ENCODE data around the gene FAM3C.
A peak's percentile ranks its signal among the peaks of the same experiment; 100 is the strongest.

The FAM3C gene

DNA sequence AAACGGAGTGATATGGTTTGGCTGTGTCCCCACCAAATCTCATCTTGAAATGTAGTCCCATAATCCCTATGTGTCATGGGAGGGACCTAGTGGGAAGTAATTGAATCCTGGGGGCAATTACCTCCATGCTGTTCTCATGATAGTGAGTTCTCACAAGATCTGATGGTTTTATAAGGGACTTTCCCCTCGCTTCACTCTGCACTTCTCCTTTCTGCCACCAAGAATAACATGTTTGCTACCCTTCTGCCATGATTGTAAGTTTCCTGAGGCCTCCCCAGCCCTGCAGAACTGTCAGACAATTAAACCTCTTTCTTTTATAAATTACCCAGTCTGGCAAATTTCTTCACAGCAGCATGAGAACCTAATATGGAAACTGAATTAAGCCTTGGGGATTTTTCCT is 19.1 kb downstream of the FAM3C start:
- DNase-seq = no peak

DNA sequence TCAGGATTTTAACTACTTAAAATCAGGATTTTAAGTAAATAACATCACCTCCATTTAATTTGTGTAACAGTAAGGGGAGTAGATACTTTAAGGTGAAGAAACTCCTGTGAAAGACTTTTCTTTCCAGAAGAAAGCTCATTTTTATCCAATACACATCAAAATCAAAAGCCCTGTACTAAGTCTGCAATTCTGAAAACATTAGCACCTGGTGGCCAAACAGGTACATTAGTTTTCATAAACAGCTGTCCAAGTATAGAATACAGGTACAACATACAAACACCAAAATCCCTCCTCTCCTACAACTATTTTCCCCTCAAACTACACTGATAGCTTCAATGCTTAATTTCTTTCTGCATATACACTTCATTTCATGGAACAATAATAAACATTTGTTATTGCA is 22.9 kb downstream of the FAM3C start:
- no peak for DNase-seq

DNA sequence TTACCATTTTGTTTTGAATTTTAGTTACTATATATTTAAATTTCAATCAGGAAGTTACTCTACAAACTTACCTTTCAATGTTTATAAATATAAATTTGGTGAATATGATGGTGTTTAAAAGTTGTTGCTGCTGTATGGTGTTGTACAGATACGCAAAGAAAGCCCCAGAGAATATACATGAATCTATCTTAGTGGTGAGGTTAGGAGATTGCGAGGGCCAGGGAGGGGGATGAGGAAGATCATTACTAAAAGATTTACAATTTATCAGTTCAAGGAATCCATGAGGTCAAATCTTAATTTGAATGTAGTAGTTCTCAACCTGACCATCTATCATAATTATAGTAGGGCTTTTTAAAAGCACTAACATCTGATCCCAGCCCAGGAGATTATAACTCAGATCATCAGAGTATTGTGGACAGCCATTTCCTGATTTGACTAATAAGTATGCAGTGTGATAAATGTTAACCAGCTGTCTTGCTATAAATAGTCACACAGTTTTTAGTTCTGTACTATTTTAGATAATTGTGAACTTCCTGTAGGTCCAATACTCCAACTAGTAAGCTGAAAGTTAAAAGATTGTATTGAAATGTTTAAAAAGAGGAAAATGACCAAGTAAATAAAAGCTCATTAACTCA is 23.6 kb downstream of the FAM3C start:
- DNase-seq = no peak

DNA sequence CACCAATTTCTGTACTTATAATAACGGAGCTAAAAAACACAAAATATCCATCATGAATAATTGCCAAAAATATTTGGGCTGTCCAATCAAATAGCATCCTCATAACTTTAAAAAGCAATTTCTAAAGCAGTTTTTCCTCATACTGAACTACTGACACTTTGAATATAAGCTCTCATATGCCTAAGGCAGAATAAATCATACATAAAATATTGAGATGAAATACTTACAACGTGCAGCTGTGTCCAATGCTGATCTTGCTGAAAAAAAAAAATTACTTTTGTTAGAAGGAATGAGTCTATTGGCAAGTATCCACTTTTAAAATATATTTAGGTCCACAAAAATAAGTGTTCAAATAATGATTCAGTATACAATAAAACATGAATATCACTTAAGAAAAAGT is 24.2 kb downstream of the FAM3C start:
- DNase-seq = no peak

DNA sequence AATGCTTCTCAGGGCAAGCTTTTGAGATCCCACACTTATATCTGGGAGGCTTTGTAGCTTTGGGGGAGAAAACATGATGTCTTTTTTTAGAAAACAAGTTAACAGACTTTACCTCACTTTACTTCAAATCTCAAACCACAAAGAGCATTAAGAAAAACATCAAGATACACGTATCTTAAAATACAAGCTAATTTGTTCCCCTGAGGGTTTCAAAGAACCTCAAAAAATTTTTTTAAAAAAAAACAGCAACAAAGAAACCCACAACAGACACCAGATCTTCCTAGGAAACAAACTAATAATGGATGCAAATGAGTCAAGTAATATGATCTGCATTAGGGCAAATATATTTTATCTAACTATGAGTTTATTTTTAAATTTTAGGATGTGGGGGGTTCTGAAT is 24.7 kb downstream of the FAM3C start:
- no peak for DNase-seq

DNA sequence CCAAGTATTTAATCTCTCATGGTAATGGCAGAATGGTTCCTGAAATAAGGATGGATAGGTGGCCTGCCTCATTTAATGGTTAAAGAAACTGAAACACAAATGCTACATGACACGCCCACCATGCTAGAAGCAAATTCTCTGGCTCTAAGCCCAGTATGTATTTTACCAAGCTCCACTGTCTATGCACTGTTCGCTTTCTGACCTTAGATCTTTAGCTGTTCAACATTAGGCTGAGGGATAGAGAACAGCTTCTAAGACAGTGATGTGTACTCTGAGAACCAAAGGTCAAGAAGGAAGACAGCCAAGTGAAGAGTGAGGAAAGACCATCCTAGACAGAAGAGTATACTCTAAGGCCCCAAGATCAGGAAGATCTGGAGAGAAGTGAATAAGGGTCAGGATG is 26.6 kb downstream of the FAM3C start:
- no peak for DNase-seq

DNA sequence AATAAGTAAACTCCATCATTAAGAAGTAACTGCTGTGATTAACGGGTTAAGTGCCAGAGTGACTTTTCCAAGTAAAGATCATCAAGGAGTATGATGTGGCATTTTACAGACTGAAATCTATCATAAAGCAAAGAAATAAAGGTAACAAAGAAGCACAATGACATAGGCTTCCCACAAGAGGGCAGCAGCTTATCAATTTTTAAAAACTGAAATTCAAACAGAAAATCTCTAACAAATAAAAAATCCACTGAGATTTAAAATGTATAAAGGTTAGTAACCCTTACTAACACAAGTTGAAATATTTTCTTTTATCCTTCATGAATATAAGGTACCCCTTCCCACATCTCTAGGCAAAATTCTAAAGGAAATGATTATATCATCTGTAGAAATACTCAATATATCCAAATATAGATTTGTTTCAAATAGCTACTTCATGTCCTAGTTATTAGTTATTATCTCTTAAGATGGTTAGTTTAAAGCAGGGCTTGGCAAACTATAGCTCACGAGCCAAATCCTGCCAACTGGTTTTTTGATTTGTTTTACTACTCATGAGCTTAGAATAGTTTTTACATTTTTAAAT is 29.2 kb downstream of the FAM3C start:
- DNase-seq = no peak

DNA sequence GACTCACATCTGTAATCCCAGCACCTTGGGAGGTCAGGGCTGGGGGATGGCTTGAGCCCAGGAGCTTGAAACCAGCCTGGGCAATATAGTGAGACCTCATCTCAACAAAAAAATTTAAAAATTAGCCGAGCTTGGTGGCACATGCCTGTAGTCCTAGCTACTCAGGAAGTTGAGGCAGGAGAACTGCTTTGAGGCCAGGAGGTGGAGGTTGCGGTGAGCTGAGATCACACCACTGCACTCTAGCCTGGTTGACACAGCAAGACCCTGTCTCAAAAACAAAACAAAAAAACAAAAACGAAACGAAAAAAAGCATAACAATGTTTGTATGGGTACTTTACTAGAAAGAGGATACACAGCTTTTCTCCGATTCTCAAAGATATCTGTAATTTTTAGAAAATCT is 35.5 kb downstream of the FAM3C start:
- no peak for DNase-seq

DNA sequence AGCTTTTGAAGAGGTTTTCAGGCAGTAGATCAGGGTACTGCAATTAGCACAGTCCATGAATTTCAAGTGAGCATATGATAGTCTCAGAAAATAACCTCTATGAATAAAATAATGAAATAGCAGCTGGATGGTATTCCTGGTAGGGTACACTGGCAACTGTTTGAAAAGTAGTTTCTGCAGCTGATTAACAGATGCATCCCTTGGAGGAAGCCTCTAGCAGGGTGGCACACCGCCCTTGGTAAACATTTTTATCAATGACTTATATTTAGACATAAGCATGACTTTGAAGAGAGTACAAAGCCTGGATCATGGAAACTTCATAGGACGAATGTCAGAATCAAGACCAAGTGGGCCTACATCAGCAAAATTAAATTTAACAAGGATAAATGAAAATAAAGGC is 40.5 kb downstream of the FAM3C start:
- no peak for DNase-seq

DNA sequence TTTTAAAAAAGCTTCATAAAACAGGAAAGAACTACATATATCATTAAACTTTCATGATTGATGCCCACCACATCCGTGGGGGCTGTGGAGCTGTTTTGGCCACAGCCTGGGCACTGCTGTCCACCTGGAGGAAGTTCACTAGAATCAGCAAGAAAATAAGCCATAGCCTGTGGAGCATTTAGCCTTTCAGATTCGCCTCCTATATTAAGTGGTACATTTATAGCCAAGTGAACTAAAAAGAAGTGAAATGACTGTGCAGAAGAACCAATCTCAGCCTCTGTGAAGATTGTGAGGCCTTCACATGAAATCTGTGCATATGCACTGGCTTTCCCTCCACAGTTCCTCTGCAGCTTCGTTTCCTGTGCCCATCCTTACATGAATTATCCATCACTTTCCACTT is 43.8 kb downstream of the FAM3C start:
- DNase-seq = no peak

DNA sequence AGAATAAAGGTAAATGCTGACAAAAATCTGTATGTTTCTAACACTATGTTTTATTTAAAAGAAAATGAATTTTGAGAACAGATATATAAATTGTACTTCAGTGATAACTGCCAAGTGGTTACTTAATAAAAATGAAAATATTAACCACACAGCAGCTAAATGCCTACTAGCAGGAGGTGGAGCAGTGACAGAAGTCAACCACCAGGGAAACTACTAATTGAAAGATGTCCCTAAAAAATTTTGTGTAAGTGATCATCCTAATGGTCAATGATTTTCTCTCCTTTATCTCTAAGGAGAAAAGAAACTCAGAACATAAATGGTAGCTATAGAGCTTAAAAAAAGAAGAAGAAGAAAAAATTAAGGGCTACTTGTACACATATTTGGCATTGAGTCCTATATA is 44.4 kb downstream of the FAM3C start:
- DNase-seq = no peak

DNA sequence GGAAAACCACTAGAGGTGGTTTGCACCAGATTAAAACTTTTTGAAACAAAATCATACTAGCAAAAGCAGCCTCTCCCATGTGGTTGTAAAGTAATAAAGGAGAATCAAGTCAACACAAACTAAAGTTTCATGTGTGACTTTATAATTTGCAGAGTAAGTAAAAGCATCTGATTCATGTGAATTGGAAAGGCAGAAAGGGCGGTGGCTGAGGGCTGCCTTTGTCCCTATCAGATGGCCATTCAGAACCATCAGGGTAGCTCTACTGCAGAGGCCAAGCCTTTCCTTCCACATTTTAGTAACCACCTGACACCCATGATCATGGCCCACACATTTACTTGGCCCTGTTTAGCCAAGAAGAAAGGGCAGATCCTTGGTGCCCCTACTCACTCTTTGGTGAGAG is 51.6 kb downstream of the FAM3C start:
- no peak for DNase-seq

DNA sequence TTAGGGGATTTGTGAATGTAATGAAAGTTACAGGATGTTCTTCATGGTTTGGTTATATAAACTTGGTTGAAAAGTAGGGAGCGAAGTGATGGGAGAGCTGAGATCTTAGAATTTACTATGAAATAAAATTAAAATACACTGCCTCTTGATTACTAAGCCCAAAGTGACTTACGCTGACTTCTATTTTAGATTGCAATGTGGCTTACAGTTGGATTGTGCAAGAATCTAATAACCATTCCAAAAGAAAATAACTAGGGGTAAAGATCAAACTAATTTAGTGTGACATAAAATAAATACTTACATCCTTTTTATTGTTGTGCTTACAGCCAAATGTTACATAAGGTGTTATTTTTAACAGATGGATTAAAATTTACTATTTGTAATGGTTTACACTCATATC is 52.0 kb downstream of the FAM3C start:
- no peak for DNase-seq

DNA sequence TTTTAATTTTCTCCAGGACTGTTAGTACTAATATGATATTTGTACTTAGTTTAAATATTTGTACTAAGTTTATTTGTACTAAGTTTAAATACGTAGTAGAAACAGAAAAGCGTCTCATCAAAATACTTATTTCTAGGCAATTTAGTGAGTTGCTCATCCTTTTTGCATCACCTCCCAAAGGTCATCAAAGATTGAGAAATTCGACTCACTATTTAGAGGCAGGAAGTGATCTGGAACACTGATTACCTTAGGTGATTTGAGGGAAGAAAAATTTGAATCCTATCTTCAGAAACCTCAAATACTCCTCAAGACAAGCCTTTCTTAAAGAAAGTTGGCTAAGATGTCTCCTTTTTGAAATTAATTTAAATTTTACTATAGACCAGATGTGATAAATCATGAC is 52.8 kb downstream of the FAM3C start:
- no peak for DNase-seq

DNA sequence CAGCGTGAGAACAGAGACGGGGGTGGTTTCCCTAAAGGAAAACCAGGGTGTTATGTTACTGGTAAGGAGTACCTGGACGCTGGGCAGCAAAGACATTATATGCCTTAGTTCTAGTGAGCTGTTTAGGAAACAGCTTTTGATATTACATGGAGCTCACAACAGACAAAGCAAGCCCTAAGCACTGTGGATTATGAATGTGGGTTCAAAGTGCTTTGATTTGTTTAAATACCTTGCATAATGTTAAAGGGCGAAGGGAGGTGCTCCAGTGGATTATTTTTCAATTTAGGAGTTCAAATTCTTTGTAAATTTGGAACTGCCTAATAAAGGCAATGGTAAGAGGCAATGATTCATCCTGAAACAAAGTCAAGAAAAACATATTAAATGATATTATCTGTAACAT is 53.5 kb downstream of the FAM3C start:
- no peak for DNase-seq

DNA sequence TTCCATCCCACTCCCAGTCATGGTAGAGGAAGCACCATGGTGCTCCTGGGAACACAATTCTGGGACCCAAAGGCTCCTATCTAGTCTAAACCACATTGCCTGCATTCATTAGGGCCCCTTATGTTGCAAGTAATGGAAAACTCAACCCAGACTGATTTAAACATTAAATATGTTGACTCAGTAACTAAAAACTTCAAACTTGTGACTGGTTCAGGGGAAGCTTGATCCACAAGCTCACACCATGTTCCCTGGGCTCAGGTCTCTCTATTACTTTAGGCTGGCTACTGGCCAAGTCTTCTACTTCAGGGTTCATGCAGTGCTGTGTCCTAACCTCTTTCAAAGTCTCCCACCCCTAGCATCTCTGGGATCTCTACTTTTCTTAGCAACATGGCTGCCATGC is 54.2 kb downstream of the FAM3C start:
- DNase-seq = no peak

DNA sequence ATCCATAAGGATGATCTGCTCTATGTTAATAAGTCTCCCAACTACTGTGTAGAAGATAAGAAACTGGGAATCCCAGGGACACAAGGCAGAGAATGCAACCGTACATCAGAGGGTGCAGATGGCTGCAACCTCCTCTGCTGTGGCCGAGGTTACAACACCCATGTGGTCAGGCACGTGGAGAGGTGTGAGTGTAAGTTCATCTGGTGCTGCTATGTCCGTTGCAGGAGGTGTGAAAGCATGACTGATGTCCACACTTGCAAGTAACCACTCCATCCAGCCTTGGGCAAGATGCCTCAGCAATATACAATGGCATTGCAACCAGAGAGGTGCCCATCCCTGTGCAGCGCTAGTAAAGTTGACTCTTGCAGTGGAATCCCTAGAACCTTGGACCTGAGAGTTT is 57.0 kb downstream of the FAM3C start:
- DNase-seq = no peak

DNA sequence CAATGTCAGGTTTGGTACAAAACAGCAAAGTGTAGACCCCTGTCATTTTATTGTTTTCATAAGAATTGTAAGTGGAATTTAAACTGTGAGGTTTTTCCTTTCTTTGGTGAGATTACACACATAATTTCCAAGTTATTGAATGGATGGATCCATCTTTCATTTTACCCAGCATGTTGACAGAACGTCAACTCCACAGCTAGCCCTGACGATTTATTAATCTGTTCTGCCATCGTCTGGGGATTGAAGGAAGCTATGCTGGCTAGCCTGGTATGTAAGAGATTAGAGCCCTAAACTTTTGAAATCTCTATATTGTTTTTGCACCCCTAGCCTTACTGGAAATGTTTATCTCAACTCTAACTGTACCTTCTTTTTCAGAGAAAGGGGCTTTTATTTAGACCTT is 58.7 kb downstream of the FAM3C start:
- no peak for DNase-seq

DNA sequence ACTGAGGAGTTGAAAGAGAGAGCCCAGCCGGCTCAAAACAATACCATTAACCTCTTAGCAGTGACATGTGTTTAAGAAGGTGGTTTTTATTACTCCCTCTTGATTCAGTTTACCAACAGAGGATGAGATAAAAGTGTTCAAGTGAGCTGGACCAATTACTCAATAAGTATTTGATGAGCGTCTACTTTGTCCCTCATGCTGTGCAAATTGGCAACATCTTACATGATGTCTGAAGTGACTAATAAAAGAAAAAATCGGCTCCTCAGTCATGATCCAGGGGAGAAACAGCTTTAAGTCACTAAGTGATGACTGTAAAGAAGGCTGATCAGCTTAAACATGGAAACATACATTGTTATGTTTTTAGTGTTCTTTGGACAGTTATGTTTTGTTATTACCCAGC is 59.5 kb downstream of the FAM3C start:
- DNase-seq = no peak

DNA sequence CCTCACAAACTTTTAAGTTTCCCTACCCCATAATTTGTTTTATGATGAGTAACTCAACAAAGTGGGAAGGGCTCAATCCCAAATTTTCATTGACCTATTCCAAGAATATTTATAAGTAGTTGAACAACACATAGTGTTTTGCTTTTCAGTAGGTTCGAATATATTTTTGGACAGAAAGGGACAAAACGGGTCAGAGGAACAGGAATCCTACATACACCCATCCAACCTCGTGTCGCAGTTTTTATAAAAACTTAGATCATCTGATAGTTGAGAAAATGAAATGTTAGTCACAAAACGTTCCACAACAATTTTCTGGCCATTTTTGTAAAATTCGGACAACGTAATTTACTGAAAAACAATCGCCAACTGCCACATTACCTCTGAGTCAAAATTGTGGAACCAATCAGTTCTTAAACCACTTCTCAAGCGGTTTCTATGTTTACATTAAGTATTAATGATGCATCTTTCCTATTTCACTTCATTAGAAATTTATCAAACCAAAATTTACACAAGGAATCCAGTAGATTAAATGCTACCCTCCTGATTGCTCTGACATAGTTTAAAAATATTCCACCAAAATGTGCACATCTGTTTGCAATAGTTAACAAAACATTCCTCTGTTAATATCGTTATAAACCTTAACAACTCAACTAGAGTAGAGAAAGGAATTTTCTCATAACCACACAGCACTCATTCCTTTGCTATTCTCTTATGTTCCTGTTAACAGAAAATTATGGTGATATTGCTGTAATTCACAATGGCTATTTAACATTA is 61.0 kb downstream of the FAM3C start:
- DNase-seq = no peak

DNA sequence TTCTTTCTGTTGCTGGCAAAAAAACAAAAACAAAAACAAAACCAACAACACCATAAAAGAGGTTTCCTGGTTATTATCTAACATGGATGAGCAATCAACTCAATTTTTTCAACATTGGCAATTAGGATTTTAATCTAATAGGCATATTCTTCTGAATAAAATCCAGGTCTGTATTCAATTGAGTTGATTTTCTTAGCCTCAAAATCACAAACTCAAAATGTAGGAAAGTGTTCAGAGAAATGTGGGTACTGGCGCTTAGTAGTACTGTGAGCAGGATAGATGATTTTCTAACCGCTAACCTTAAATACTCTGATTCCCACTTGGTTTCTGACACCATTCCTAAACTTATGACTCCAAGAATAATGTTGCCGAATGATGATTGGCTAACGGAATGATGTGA is 61.7 kb downstream of the FAM3C start:
- DNase-seq = no peak

DNA sequence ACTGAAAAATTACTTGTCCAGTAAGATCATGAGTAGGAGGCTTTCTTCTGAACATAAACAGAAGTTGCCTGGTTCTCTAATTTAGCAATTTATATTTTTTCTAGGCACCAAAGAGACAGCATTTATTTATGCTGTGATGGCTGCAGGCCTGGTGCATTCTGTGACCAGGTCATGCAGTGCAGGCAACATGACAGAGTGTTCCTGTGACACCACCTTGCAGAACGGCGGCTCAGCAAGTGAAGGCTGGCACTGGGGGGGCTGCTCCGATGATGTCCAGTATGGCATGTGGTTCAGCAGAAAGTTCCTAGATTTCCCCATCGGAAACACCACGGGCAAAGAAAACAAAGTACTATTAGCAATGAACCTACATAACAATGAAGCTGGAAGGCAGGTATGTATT is 64.5 kb downstream of the FAM3C start:
- no peak for DNase-seq

DNA sequence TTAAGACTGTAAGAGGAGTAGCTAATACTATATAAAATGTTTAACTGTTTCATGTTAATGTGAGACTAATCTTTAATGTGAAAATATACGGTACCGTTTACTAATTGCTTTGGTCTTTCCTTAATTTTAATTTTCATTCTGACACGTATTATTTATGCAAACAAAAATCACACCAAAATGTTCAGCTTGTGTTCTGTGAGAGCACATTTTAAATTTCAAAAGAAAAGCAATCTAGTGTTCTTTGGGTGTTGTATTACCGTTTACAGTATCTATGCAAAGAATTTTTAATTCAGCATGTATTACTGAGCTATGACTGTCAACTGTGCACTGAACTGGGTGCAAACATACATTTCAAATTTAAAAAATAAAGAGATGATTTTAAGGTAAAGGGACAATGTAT is 65.1 kb downstream of the FAM3C start:
- no peak for DNase-seq

DNA sequence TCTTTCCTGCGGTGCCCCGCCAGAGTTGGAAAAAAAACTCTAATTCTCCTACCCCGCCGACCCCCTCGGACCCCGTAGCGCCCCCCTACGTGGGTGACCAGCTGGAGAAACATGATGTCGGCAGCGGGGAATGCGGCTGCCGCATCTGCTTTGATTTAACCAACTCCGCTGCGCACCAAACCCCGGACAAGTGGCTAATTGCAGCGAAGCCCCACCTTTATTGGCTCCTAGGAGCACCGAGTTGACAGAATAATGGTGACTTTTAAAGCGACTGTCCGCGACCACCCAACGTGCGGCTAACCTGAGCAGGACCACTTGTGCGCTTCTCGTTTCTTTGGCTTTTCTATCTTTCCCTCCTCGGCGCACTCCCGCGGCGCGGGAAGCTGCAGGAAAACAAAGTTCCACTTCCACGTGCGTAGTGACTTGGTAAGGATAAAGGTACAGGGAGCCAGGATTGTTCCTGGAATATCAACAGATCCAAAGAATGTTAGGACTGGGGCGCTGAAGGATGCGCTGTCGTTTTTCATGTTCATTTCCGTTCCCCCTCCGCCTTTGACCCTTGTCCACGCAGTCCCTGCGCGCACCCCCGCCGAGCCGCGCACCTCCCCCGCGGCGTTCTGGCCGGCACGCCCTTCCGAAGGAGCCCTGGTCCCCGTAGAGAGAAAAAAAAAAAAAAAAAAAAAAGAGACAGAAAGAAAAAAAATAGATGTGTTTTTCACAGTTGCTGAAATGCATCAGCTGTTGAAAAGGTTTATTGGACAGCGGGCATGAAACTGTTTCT is 65.9 kb downstream of the FAM3C start:
- DNase-seq = peak; percentile 56

Data from right forelimb (tissue), 1 donor.